Urothelium cell line (cell line): ENCODE data around the gene CD63.
"Not testable (repeated sequence)": the region's sequence is repeated elsewhere in the genome, so short reads cannot be mapped to it uniquely, and the experiment has no call there.

Experiments
- DNase-seq: peaks from one replicate; pipeline ENCODE4 v3.0.0; 2011; ENCODE audit warnings: low spot score, mixed read lengths
- FAIRE-seq: peaks from 2 replicates; lab custom pipeline; 2011; peaks lifted over from hg19 to GRCh38; lab: Jason Lieb, UNC

CD63 gene, protein sequence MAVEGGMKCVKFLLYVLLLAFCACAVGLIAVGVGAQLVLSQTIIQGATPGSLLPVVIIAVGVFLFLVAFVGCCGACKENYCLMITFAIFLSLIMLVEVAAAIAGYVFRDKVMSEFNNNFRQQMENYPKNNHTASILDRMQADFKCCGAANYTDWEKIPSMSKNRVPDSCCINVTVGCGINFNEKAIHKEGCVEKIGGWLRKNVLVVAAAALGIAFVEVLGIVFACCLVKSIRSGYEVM

DNA sequence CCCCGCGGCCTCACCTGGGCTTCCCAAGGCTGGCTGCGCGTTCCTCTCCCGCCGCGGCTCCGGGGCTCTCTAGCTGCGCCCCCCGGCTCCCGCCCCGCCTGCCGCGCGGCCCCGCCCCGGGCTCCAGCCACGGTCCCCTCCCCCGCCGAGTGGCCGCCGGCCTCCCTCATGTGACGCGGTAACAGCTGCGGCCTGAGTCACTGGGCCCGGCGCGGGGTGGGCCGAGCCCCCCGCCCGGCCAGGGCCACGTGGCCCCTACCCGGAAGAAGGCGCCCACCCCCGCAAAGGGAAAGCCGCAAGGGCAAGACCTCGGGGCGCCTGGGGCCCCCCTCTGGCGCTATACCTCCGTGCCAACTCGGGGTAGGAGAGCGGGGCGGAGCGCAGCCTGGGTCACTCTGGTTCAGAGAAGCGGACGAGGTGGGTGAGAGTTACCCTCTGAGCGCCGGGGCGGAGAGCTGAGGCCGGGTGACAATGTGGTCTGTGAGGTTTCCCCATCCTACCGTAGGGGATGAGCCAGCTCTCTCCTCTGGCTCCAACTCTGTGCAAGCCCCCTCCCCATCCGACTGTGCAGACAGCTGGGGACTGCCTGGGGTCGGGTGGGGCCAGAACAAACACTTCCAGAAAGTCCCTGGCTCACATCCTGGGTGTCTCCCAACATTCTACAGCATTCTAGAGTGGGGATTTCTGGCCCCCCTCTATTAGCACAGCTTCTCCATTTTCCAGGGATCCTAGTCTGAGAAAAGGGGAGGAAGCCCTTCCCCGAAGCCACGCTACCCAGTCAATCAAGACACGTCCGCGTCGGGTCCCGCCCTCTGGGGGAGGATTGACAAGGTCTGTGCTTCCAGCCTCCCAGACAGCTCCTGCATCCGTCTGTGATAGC is at the start of gene CD63:
Gene CD63 (minus strand): TSS at position 71 of the 880 bp plus-strand sequence. CDS start 668 bp downstream, outside the sequence.
- no peak for FAIRE-seq
- DNase-seq = peak; percentile 94

DNA sequence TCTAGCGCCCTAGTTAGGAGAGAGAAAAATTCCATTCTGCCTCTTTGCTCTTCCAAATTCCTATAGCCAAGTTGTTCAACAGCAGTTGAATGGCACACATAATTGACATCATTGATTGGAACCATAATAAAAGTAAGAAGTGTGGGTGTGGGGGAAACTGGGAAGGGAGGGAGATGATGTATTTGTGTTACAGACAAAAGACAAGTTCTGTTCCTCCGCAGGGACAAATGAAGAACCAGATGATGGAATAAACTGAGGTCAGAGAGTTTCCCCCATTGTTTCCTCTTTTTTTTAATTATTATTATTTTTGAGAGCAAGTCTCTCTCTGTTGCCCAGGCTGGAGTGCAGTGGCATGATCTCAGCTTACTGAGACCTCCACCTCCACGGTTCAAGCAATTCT is 49.0 kb upstream of the CD63 start:
- FAIRE-seq (no peak), DNase-seq (no peak)

DNA sequence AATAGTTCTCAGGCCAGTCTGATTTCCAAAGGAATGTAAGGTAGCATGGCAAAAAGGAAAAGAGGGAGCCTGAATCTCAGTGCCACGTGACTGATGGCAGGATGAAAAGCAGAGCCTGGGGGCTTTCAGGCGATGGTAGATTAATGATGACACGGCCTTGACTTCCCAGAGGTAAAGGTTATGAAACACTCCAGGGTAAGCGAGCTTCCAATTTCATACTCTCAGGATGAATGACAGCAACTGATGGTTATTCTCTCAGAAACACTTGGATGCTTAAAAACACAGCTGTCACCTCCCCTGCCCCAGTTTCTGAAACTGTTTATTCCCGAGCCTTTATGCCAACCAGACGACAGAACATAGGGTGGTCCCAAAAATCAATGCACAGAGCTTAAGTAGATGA is 42.9 kb upstream of the CD63 start:
- no peak for FAIRE-seq
- DNase-seq = no peak

DNA sequence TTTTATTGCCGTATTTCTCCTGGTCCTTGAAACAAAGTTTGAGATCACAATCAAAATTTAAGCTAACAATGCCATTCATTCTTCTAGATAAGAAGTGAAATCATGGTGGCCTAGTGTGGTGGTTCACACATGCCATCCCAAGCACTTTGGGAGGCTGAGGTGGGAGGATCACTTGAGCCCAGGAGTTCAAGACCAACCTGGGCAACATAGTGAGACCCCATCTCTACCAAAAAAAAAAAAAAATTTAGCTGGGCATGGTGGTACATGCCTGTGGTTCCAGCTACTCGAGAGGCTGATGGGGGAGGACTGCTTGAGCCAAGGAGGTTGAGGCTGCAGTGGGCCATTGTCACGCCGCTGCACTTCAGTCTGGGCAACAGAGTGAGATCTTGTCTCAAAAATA is 38.3 kb upstream of the CD63 start:
- no peak for DNase-seq
- no peak for FAIRE-seq

DNA sequence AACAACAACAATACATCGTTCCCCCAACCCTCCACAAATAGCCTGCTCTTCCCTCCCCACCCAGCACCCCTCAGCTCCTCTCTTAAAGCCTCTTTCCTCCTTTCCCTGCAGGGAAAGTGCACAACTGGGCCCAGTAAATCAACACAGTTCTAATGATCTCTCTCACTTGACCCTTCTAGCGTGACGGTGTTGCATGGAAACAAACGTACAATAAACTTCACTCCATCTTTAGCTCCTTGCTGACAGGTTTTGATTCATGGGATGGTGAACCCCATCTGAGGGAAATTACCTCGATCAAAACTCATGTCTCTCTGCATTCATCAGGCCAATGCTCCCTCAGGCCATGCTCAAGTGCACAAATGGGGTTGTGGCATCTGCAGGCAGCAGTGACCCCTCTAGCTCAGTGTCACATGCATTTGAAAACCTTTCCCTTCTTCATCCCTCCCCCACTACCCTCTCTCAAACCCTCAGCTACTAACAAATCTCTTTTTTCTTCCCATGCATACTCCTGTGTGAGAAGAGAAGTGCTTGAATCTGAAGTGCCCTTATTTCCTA is 37.0 kb upstream of the CD63 start:
- FAIRE-seq (no peak), DNase-seq (no peak)

DNA sequence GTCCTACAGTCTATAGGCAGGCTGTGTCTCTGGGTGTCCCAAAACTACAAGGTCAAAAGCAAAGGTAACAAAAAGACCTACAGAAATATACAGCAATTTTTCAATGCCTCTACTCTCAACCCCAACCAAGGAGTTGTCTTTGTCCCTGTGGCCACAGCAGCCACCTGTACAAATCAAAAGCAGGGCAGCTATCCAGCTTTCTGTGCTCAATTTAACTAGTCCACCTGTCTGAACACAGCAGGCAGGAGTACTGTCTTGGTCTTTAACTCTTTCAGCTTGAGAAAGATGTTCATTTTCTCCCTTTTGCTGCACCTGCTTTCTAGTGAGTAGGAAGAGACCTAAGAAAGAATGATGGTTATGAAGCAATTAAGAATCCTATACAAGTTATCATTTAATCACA is 33.8 kb upstream of the CD63 start:
- no peak for DNase-seq

DNA sequence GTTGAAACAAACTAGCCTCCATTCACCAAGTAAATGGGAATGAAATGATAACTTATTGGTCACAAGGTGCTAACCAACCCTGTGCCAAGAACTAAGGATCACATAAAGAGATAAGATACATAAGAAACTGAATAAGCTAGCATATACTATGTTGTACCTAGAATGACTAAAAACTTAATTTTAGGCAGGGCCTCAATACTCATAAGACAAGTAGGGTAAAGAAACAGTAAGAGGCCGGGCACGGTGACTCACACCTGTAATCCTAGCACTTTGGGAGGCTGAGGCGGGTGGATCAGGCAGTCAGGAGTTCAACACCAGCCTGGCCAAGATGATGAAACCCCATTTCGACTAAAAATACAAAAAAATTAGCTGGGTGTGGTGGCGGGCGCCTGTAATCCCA is 31.9 kb upstream of the CD63 start:
- DNase-seq (no peak), FAIRE-seq (no peak)

More for the DNA sequence above, 33.8 kb upstream of the CD63 start:
- FAIRE-seq = no peak

DNA sequence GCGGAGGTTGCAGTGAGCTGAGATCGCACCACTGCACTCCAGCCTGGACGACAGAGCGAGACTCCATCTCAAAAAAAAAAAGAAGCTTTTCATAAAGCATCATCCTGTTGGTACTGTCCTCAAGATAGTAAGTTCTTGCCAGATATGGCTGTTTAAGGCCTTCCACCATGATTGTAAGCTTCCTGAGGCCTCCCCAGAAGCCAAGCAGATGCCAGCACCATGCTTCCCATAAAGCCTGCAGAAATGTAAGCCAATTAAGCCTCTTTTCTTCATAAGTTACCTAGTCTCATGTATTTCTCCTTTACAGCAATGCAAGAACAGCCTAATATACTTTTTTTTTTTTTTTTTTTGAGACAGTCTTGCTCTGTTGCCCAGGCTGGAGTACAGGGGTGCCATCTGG is 29.8 kb upstream of the CD63 start:
- not testable (repeated sequence) for DNase-seq, FAIRE-seq

DNA sequence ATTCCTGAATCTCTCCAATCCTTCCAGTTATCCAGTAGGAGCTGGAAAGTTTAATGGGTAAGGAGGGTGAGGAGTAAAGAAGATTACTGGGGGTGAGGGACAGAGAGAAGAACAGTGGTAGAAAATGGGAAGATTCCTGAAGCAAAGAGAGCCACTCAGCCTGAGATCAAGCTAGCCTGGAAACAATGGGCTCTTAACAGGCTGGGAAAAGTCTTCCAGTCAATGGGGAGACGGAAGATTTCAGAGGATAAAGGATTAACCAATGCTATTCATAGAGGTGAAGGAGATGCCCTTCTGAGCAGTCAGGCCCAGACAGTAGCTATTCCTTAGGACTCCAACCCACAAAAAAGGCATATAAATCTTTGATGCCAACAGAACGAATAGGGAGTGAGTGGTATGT is 28.9 kb upstream of the CD63 start:
- FAIRE-seq (no peak), DNase-seq (no peak)

DNA sequence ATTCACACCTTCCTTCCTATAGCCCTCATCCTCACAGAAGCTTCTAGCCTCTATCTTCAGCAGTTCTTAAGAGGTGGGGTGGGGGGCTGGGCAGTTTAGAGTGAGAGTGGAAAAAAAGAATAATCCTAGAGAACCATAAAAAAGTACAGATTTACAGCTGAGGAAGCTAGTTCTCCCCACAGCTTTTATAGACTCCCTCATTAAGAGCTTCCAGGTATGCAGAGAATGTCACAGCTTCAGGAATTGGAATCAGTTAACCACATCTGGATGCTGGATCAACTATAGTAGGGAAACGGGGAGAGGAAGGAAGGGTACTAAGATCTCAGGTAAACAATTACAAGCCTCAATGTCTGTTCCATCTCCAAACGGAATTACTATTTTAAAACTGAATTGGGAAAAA is 26.4 kb upstream of the CD63 start:
- FAIRE-seq (no peak), DNase-seq (no peak)

DNA sequence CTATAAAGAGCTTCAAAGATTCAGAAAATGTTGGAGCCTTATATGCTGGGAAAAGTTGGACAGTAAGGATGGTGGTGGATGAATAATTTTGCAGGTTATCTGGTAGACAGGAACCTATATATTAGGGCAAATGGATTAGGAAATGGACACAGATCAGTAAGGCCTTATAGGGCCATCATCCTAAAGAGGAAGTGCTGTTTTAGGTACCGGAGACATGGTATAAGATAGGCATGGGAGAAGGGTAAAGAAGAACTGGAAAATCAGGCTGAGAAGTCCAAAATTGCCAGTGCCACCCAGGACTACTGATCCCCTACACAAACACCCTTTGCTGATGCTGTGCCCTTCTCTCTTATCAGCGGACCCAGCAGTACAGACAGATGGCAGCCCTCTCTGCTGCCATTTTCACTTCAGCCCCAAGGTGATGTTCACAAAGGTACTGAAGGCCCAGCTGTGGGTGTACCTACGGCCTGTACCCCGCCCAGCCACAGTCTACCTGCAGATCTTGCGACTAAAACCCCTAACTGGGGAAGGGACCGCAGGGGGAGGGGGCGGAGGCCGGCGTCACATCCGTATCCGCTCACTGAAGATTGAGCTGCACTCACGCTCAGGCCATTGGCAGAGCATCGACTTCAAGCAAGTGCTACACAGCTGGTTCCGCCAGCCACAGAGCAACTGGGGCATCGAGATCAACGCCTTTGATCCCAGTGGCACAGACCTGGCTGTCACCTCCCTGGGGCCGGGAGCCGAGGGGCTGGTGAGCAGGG is 19.6 kb upstream of the CD63 start:
- FAIRE-seq = no peak

DNA sequence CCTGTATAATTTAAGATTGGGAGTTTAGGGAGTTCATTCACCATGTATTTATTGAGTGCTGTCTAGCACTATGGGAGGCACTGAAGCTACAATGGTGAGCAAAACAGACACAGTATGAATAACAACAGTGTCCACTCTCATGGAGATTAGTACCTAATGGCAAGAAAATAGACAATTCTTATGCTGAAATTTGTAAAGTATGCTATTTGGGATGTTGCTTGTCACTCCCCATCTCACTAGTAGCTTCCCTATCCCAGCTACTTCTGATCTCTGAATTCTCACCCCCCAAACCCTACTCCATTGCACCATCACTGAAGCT is 18.1 kb upstream of the CD63 start:
- FAIRE-seq = no peak
- no peak for DNase-seq

More for the DNA sequence above, 19.6 kb upstream of the CD63 start:
- DNase-seq = no peak

DNA sequence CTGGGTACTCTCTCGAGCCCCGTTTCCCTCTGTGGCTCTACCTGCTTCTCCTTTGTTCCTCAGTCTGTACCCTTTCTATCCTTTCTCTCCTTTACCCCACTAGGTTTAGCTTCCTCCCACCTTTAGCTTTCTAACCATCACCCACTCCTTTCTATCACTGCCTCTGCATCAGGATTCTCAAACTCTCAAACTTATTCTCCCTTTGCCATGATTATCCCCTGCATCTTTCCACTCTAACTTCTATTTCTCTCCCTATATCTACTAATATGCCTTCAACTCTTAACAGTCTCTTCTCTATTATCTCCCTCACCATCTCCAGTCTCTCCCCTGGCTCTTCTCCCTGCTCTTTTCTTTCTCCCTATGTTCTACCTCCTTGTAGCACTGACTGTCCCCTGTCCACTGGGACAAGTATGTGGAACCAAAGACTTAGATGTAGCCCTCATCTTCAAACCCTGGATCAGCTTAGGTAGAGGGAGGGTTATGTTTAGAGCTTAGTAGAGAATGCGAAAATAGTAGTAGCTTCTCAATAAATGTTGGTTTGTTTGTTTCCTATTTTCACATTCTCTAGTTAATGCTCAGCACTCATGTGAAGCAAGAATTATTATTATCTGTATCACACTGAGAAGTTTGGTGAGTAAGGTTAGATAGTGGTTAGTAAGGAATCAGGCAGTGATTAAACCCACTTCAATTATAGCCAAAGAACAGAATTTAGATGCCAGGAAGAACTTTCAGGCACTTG is 17.5 kb upstream of the CD63 start:
- DNase-seq (no peak), FAIRE-seq (no peak)

DNA sequence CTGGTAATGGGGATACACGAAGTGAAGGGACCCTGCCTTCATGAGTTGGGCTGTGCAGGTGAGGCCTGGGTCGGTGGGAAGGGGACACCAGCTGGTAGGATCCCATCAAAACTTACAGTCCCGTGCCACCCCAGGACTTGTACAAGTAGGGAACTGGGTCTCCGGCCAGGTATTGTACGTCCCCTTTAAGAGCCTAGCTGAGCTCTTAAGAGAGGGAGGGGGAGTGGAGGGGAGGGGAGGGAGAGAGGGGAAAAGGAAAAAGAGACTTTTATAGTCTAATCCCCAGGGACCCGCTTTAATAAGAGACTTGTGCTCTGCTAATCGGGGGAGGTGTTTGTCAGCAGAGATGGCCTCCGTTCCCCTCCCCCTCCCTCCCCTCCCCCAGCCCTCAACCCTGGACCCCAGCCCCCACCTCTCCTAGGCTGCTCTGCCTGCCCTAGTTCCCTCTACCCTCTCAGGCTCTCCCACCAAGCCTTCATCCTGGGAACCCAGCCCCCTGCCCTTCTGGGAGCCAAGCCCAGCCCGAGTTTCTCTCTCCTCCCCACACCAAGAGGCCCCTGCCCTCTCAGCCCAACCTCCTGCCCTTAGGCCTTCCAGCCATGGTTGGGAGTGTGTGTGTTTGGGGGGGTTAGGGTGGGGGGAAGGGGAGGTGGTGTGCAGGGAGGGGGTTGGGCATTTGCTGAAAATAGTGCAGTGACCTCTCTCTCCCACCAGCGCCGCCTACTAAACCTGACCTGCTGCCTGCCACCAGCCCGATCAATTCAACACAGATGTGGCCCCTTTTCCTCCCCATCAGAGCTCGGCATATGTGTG is 16.8 kb upstream of the CD63 start:
- FAIRE-seq (no peak), DNase-seq (peak; percentile 20)

DNA sequence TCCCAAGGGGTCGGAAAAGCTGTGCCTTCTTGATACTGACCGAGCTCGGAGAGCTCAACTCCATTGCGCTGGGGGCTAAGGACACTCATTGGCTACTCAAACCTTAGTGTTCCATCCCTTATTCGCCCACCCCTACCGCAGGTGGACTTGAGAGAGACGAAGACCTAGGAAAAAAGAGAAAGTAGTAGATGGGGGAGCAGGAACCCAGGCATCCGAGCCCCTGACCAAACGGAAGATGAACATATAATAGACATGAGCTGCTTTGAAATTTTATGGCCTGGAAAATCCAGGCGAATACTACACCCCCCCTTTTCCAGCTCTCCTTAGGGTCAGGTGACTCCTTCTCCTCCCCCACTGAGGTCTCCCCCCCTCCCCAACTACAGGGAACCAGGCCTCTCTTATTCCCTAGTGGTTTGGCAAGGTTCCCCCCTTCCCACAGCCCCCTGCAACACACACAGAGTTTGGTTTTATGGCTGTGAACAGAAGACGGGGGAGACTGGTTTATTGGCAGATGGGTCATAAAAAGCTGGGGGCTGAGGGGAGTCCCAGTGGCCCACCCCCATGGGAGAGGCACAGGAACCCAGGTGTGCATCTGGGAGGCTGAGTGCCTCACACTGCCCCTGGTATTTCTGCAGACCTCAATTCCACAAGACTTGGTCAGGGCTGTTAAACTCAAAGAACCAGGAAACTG is 15.7 kb upstream of the CD63 start:
- DNase-seq (no peak), FAIRE-seq (no peak)

DNA sequence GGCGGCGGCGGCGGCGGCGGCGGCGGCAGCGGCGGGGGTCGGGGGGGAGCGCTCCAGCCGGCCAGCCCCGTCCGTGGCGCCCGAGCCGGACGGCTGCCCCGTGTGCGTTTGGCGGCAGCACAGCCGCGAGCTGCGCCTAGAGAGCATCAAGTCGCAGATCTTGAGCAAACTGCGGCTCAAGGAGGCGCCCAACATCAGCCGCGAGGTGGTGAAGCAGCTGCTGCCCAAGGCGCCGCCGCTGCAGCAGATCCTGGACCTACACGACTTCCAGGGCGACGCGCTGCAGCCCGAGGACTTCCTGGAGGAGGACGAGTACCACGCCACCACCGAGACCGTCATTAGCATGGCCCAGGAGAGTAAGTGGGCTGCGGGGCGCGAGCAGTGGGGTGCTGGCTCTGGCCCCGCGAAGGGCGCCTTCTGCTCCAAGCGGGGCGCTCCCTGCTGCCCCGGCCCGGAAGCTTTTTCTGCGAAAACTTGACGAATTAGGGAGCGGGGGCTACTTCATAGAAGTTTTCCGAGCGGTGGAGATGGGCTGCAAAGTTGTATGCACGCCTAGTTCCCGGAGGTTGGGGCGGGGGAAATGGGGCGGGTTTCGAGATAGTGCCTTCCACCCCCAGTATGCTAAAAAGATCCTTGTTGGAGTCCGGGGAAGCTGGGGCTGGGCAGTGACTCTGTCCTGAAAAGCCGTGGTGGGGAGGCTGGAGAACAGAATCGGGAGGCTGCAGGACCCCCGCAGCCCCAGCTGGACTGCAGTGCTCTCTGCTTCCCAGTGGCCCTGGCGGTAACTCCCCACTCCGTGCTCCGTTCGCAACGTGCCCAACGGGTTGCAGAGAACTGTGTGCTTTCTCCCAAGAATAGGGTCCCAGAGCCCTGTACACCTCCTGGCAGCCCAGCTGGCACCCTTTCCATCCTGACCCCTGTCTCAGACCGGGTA is 14.9 kb upstream of the CD63 start:
- no peak for FAIRE-seq
- DNase-seq = peak; percentile 64

DNA sequence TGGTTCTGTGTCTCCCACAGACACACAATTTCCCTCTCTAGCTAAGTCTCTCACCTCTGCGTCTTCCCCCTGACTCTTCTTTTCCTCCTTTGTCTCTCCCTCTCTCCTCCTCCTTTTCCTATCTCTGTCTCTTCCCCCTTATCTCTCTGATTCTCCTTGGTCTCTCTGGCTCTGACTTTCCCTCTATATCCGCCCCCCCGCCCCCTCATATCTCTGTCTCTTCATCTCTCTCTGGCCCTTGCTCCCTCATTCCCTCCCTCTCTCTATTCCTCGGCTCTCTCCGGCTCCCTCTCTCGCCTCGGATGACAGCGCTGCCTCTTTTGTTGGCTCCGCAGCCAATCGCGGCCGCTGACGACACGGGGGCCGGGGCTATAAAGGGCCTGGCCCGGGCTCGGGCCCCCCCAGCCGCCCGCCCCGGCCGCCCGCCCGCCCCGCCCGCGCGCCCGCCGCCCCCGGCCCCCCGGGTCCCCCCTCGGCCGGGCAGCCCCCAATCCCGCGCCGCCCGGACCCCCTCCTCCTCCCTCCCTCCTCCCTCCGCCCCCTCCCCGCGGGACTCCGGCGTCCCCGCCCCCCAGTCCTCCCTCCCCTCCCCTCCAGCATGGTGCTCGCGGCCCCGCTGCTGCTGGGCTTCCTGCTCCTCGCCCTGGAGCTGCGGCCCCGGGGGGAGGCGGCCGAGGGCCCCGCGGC is 14.1 kb upstream of the CD63 start, which contains the start of gene GDF11:
Gene GDF11 (plus strand): TSS at position 404 of the 687 bp plus-strand sequence. CDS start 195 bp downstream, at position 599.
- no peak for FAIRE-seq

More for the DNA sequence above, 14.1 kb upstream of the CD63 start, which contains the start of gene GDF11:
- DNase-seq = peak; percentile 91
